ENCODE measurements around the gene MGMT. TPM values are rescaled to one million over a fixed set of nuclear protein-coding genes. Genes with fewer than 3 reads are reported as not detected.

MGMT gene
- total and polyA plus RNA-seq, 2 donors from 2014 or later, result 25.9 to 70.0 TPM

GRCh38 chr10:129710510-129710847 lies 243.4 kb downstream of the MGMT start:
- FAIRE-seq, result no peak
- intact Hi-C loops (cut with DNase I), result no loop called here

GRCh38 chr10:129711291-129711690 lies 244.2 kb downstream of the MGMT start:
- no peak for DNase-seq

More at GRCh38 chr10:129710510-129710847, 243.4 kb downstream of the MGMT start:
- Histone ChIP-seq H3K27me3 (ENCODE audit: control insufficient read depth, insufficient read depth, low read length) (no peaks in the 10 kb centered on the region), H3K27ac (ENCODE audit: low read depth in 2 of 2, low read length in 2 of 2) (no peak overlapping the region), H3K9me3 (ENCODE audit: control insufficient read depth in 2 of 3, insufficient read depth in 1 of 3, low read length in 3 of 3) (no peaks in the 10 kb centered on the region), H3K36me3 (ENCODE audit: control insufficient read depth in 2 of 3, insufficient read depth in 3 of 3, low read length in 3 of 3) (peaks cover 0 to 10% (median 4%) of the 10 kb centered on the region in 3 donors), H3K4me1 (ENCODE audit: control insufficient read depth in 2 of 3, insufficient read depth in 2 of 3, low read depth in 1 of 3, low read length in 3 of 3) (no peaks in the 10 kb centered on the region), H3K9ac (ENCODE audit: low read length in 3 of 3) (no peak overlapping the region), H3K4me3 (ENCODE audit: low read length in 3 of 3) (no peak overlapping the region)
- DNase-seq, result no peak
- no peak for TF ChIP-seq CTCF (IDR thresholded peaks at IDR 0.05; ENCODE audit: borderline replicate concordance, extremely low read depth, insufficient read depth)

GRCh38 chr10:129712000-129712399 lies 245.0 kb downstream of the MGMT start:
- H3K4me1 ChIP-seq (ENCODE audit: control insufficient read depth in 2 of 3, insufficient read depth in 2 of 3, low read depth in 1 of 3, low read length in 3 of 3), result no peaks in the 10 kb centered on the region
- no peak overlapping the region for H3K4me3 ChIP-seq (ENCODE audit: low read length in 3 of 3)
- no peaks in the 10 kb centered on the region for H3K27me3 ChIP-seq (ENCODE audit: control insufficient read depth, insufficient read depth, low read length)
- peaks cover 0 to 10% (median 4%) of the 10 kb centered on the region in 3 donors for H3K36me3 ChIP-seq (ENCODE audit: control insufficient read depth in 2 of 3, insufficient read depth in 3 of 3, low read length in 3 of 3)
- FAIRE-seq (no peak), DNase-seq (no peak)
- H3K9ac ChIP-seq (ENCODE audit: low read length in 3 of 3), result no peak overlapping the region
- TF ChIP-seq CTCF (IDR thresholded peaks at IDR 0.05; ENCODE audit: borderline replicate concordance, extremely low read depth, insufficient read depth), result no peak
- intact Hi-C loops (cut with DNase I), result no loop called here
- H3K9me3 ChIP-seq (ENCODE audit: control insufficient read depth in 2 of 3, insufficient read depth in 1 of 3, low read length in 3 of 3), result no peaks in the 10 kb centered on the region
- no peak overlapping the region for H3K27ac ChIP-seq (ENCODE audit: low read depth in 2 of 2, low read length in 2 of 2)

More at GRCh38 chr10:129711291-129711690, 244.2 kb downstream of the MGMT start:
- no peak for FAIRE-seq
- no peaks in the 10 kb centered on the region for H3K9me3 ChIP-seq (ENCODE audit: control insufficient read depth in 2 of 3, insufficient read depth in 1 of 3, low read length in 3 of 3)
- TF ChIP-seq CTCF (IDR thresholded peaks at IDR 0.05; ENCODE audit: borderline replicate concordance, extremely low read depth, insufficient read depth), result no peak
- no peak overlapping the region for H3K4me3 ChIP-seq (ENCODE audit: low read length in 3 of 3)
- H3K27ac ChIP-seq (ENCODE audit: low read depth in 2 of 2, low read length in 2 of 2), result no peak overlapping the region
- H3K9ac ChIP-seq (ENCODE audit: low read length in 3 of 3), result no peak overlapping the region
- intact Hi-C loops (cut with DNase I), result no loop called here
- H3K36me3 ChIP-seq (ENCODE audit: control insufficient read depth in 2 of 3, insufficient read depth in 3 of 3, low read length in 3 of 3), result peaks cover 0 to 10% (median 4%) of the 10 kb centered on the region in 3 donors
- no peaks in the 10 kb centered on the region for H3K4me1 ChIP-seq (ENCODE audit: control insufficient read depth in 2 of 3, insufficient read depth in 2 of 3, low read depth in 1 of 3, low read length in 3 of 3)
- H3K27me3 ChIP-seq (ENCODE audit: control insufficient read depth, insufficient read depth, low read length), result no peaks in the 10 kb centered on the region

GRCh38 chr10:129713659-129714265 lies 246.7 kb downstream of the MGMT start:
- no peak overlapping the region for H3K4me3 ChIP-seq (ENCODE audit: low read length in 3 of 3)
- FAIRE-seq (no peak), DNase-seq (peak in 1 of 5 donors; percentile 40)
- no peaks in the 10 kb centered on the region for H3K27me3 ChIP-seq (ENCODE audit: control insufficient read depth, insufficient read depth, low read length)
- H3K4me1 ChIP-seq (ENCODE audit: control insufficient read depth in 2 of 3, insufficient read depth in 2 of 3, low read depth in 1 of 3, low read length in 3 of 3), result no peaks in the 10 kb centered on the region
- H3K9ac ChIP-seq (ENCODE audit: low read length in 3 of 3), result no peak overlapping the region
- H3K36me3 ChIP-seq (ENCODE audit: control insufficient read depth in 2 of 3, insufficient read depth in 3 of 3, low read length in 3 of 3), result peaks cover 0 to 10% (median 4%) of the 10 kb centered on the region in 3 donors
- intact Hi-C loops (cut with DNase I), result no loop called here
- no peaks in the 10 kb centered on the region for H3K9me3 ChIP-seq (ENCODE audit: control insufficient read depth in 2 of 3, insufficient read depth in 1 of 3, low read length in 3 of 3)
- no peak for TF ChIP-seq CTCF (IDR thresholded peaks at IDR 0.05; ENCODE audit: borderline replicate concordance, extremely low read depth, insufficient read depth)
- H3K27ac ChIP-seq (ENCODE audit: low read depth in 2 of 2, low read length in 2 of 2), result no peak overlapping the region
